HL-60 (cell line): ENCODE data around the gene CHL1.

Source experiments
- DNase-seq, 2 experiments: peaks; one replicate each; pipeline ENCODE4 v3.0.0-alpha.2; 2010 to 2020; ENCODE audit warnings: low read depth in 1 of 2, low spot score in 1 of 2
- H3K27ac ChIP-seq: fragments of 250-450 bp; sonication (Bioruptor Pico); replicated peaks from 2 replicates; pipeline ENCODE4 v1.5.1; 2020; ENCODE audit warnings: mild to moderate bottlenecking, moderate library complexity
- H3K27me3 ChIP-seq: fragments of 250-450 bp; sonication (Bioruptor Pico); 2 replicates; pipeline ENCODE4 v1.5.1; 2021; ENCODE audit warnings: mild to moderate bottlenecking, moderate library complexity; ENCODE audit not compliant: insufficient read depth, poor library complexity, severe bottlenecking
- H3K4me3 ChIP-seq: replicated peaks from 2 replicates; pipeline ENCODE4 v1.5.1; 2011; ENCODE audit warnings: mild to moderate bottlenecking, control low read depth, low read length; ENCODE audit not compliant: insufficient read depth
- CTCF ChIP-seq: IDR thresholded peaks from one replicate; pipeline ENCODE4 v1.5.1; 2011; ENCODE audit warnings: low read length, control low read depth, inconsistent platforms; ENCODE audit not compliant: insufficient read depth
- GABPA ChIP-seq: IDR thresholded peaks from 2 replicates; pipeline ENCODE4 v1.6.1; 2012; ENCODE audit warnings: low read depth
- POLR2AphosphoS5 ChIP-seq: IDR thresholded peaks from 2 replicates; pipeline ENCODE4 v1.6.1; 2012; ENCODE audit warnings: low read depth
- REST ChIP-seq: IDR thresholded peaks from 2 replicates; pipeline ENCODE4 v1.6.1; 2012; ENCODE audit warnings: low read depth; ENCODE audit not compliant: insufficient replicate concordance
- SPI1 ChIP-seq: IDR thresholded peaks from 2 replicates; pipeline ENCODE4 v1.6.1; 2012; ENCODE audit warnings: low read depth, mild to moderate bottlenecking, borderline replicate concordance

Gene CHL1

GRCh38 chr3:280681-281080 lies 84.1 kb downstream of the CHL1 start:
- H3K27ac ChIP-seq: no peak overlapping the region
- no peak for TF ChIP-seq POLR2AphosphoS5
- TF ChIP-seq CTCF: no peak
- TF ChIP-seq REST: no peak
- TF ChIP-seq SPI1: no peak
- no peak for TF ChIP-seq GABPA
- no peak for DNase-seq
- no peak overlapping the region for H3K4me3 ChIP-seq
- no peaks in the 10 kb centered on the region for H3K27me3 ChIP-seq

GRCh38 chr3:284322-284721 lies 87.8 kb downstream of the CHL1 start:
- no peak for TF ChIP-seq REST
- no peak for TF ChIP-seq SPI1
- no peak for TF ChIP-seq POLR2AphosphoS5
- Histone ChIP-seq H3K27ac (no peak overlapping the region), H3K27me3 (no peaks in the 10 kb centered on the region), H3K4me3 (no peak overlapping the region)
- DNase-seq: no peak

- Histone ChIP-seq H3K27ac (no peak overlapping the region), H3K27me3 (no peaks in the 10 kb centered on the region), H3K4me3 (no peak overlapping the region)
- no peak for DNase-seq
- no peak for TF ChIP-seq CTCF
- no peak for TF ChIP-seq GABPA
- TF ChIP-seq POLR2AphosphoS5: no peak
- TF ChIP-seq SPI1: no peak
- TF ChIP-seq REST: no peak
These were observed 91.9 kb downstream of the CHL1 start for GRCh38 chr3:288417-288816.

GRCh38 chr3:291028-291427 lies 94.5 kb downstream of the CHL1 start:
- Histone ChIP-seq H3K27ac (no peak overlapping the region), H3K4me3 (no peak overlapping the region), H3K27me3 (no peaks in the 10 kb centered on the region)
- no peak for DNase-seq
- no peak for TF ChIP-seq GABPA
- TF ChIP-seq SPI1: no peak
- no peak for TF ChIP-seq REST
- TF ChIP-seq CTCF: no peak
- TF ChIP-seq POLR2AphosphoS5: no peak
